DMS 273 (cell line): ENCODE results near the gene OSBPL8.
"Not testable (repeated sequence)": the region's sequence is repeated elsewhere in the genome, so short reads cannot be mapped to it uniquely, and the experiment has no call there.

Experiments used
- DNase-seq: peaks from one replicate; lab custom pipeline; 2025; ENCODE audit not compliant: unreplicated experiment; lab: John Stamatoyannopoulos, UW

OSBPL8 gene

DNA sequence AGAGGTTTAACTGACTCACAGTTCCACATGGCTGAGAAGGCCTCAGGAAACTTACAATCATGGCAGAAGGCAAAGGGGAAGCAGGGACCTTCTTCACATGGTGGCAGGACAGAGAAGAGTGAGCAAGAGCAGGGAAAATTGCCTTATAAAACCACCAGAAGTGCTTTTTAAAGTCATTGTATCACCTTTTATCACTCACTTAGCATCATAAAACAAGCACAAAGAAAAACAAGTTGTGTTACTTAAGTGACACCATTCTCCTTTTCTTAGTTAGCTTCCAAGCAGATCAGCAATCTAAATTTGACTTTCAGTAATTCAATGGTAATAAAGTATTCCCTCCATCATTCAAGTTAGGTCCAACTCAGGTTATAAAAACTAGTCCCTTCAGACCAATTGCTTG is 28.5 kb downstream of the OSBPL8 start:
- no peak for DNase-seq

DNA sequence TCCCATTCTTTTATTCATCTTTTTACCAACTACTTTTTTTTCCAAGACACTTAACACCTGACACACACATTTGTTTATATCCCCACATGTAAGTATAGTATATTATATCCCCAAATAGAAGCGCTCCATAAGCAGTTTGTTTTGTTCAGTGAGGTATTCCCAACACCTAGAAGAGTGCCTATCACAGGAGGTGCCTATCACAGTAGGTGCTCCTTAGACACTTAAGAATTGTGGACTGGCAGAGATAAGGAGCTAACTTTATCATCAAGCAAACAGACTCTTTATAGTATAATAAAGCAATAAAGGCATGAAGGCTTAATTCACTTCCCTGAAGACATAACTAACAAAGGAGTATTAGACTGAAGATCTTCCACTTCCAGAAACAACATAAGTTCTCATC is 29.1 kb downstream of the OSBPL8 start:
- DNase-seq, result no peak

DNA sequence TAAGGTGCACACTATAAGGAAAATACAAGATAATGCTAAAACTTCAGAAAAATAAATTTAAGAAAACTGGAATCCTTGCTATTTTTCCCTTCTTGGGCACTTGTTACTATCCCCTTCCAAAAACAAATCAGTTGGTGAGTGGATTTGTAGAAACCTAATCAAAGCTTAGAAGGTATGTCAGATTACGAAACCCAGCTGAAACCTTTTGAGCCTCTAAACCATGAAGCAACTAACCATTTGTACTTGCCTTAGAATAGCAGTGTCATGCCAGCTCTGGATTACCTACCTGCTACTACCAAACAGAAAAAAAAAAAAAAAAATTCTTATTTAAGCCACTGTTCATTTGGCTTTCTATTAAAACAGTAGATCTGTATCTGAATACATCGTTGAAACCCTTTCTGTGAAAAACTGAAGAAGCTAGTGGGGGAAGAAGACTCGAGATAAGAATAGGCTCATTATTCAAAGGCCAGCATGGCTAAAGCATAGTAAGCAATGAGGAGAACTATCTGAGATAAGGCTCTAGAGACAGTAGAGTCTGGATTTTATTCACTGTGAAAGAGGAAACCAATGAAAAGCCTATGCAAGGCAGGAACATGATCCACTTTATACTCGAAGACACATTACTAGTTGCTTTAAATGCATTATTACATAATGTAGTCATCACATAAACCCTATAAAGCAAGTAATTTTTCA is 30.2 kb downstream of the OSBPL8 start:
- DNase-seq, result no peak

DNA sequence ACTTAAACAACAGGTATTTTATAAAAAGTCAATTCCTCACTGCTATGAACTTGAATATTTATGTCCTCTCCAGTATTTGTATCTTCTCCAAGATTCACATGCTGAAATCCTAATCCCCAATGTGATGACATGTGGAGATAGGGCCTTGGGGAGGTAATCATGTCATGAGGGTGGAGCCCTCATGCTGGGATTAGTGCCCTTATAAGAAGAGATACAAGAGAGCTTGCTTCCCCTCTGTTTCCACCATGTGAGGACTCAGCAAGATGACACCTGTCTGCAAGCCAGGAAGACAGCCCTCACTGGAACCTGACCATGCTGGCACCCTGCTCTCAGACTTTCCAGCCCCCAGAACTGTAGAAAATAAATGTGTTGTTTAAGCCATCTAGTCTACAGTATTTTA is 36.2 kb downstream of the OSBPL8 start:
- DNase-seq, result no peak

GRCh38 chr12:76520348-76520747 is 39.2 kb downstream of the OSBPL8 start:
- no peak for DNase-seq

GRCh38 chr12:76519538-76519937 is 40.0 kb downstream of the OSBPL8 start:
- no peak for DNase-seq

DNA sequence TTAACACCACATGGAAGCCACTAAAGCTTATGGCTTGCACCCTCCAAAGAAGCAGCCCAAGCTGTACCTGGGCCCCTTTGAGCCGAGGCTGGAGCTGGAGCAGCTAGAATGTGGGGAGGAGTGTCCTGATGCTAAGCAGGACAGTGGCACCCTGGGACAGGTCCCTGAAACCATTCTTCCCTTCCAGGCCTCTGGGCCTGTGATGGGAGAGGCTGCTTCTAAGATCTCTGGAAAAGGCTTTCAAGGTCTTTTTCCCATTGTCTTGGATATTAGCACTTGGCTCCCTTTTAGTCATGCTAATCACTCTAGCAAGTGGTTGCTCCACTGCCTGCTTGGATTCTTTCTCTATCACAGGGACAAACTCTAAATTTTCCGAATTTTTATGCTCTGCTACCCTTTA is 40.9 kb downstream of the OSBPL8 start:
- no peak for DNase-seq

DNA sequence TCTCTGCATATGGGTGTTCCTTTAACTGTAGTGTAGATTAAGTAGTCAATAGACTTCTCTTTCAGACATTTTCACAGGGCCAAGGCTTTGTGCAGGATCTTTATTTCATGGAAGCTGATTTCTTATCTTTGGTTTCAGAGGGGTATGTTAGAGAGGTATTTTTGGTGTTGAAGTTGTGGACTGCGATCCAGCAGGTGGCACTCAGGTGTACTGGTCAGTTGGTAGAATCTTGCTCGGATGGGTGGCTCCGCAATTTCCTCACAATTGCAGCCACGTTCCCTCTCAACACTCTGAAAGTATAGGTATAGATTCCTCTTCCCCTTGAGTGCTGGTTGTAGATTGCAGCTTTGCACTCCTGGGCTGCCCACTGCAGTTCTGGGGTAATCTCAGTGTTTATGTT is 44.3 kb downstream of the OSBPL8 start:
- DNase-seq, result no peak

DNA sequence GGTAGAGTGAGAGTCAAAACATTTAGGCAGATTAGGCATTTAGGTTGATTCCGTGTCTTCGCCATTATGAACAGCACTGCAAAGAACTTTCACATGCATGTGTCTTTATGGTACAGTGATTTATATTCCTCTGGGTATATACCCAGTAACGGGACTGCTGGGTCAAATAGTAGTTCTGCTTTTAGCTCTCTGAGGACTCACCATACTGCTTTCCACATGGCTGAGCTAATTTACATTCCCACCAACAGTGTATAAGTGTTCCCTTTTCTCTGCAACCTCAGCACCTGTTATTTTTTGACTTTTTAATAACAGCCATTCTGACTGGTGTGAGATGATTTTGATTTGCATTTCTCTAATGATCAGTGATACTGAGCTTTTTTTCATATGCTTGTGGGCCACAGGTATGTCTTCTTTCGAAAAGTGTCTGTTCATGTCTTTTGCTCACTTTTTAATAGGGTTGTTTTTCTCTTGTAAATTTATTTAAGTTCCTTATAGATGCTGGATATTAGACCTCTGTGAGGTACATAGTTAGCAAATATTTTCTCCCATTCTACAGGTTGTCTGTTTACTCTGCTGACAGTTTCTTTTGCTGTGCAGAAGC is 48.4 kb downstream of the OSBPL8 start:
- DNase-seq, result not testable (repeated sequence)

GRCh38 chr12:76508128-76508980 is 51.2 kb downstream of the OSBPL8 start:
- DNase-seq, result no peak

DNA sequence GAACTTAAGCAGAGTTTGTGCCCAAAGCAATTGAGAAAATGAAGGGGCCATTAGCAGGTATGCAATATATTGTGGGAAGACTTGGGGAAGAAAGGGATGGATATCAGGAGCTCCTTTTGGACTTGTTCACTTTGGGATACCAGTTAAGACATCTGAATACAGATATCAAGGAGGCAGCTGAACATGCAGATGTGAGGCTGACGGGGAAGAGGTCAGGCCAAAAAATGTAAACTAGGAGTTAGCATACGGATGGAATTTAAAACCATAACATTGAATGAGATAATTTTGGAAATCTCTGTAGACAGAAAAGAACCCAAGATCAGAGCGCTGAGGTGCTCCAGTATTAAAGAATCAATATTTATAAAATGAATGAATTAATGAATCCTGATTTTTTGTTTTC is 53.4 kb downstream of the OSBPL8 start:
- no peak for DNase-seq

DNA sequence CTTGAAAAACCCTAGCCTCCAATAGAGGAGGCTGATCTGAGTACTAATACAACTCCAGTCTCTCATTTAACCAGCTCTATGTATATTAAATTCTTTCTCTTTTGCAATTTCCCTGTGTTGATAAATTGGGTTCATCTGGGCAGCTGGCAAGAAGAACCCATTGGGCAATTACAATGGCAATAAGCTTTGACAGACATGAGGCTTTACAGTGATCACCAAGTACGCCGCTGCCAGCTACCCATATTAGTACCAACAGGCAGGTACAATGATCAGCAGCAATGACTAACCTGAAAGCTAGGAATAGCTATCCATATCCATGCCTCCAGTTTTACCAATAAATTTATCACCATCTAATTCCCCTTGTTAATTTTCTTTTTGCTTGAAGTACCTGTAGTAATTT is 54.5 kb downstream of the OSBPL8 start:
- no peak for DNase-seq

GRCh38 chr12:76504606-76505005 is 55.0 kb downstream of the OSBPL8 start:
- DNase-seq, result no peak

DNA sequence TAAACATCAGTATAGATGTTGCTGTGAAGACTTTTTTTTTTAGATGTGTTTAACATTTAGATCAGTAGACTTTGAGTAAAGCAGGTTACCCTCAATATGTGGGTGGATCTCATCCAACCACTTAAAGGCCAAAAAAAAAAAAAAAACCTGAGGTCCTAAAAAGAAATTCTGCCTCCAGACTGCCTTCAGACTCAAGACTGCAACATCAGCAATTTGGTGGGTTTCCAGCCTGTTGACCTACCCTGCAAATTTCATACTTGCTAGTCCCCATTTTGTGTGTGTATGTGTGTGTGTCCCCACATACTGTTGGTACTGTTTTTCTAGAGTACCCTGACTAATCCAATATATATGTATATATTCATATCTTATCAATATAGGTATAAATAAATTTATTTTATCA is 55.6 kb downstream of the OSBPL8 start:
- no peak for DNase-seq

- no peak for DNase-seq
These were observed 58.2 kb downstream of the OSBPL8 start for GRCh38 chr12:76501390-76501789.

GRCh38 chr12:76499136-76499535 is 60.4 kb downstream of the OSBPL8 start:
- DNase-seq, result not testable (repeated sequence)

GRCh38 chr12:76495556-76495955 is 64.0 kb downstream of the OSBPL8 start:
- no peak for DNase-seq

- DNase-seq, result no peak
These were observed 68.3 kb downstream of the OSBPL8 start for GRCh38 chr12:76491292-76491691.

GRCh38 chr12:76490763-76491162 is 68.8 kb downstream of the OSBPL8 start:
- DNase-seq, result no peak

- DNase-seq, result no peak
These were observed 69.8 kb downstream of the OSBPL8 start for GRCh38 chr12:76489737-76490136.

DNA sequence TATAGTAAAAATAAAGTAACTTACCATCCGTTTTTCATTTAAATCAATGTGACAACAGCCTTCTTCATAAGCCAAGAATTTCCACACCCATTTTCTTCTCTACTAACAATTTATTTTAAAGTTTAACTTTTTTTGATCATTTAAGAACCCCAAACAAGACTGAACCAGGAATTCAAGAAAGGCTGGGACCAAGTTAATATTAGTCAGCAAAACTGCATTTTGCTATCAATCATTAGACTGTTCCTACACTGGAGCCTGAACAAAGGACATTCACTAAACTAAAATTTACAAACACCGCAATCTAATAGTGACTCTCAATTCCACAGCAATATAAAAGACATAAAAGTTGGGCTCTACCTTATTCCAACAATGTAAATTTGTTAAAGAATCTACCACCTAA is 73.6 kb downstream of the OSBPL8 start:
- DNase-seq, result no peak

DNA sequence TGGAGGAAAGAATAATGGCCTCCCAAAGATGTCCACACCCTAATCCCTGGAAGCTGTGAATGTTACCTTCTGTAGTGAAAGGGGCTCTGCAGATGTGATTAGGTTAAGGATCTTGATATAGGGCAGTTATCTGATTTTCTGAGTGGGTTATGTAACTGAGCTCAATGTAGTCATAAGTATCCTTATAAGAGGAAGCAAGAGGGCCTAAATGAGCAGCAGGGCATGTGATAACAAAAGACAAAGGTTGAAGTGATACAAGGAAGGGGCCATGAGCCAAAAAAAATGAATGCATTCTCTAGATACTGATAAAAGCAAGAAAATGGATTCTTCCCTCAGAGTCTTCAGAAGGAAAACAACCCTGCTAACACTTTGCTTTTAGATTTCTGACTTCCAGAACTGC is 78.8 kb downstream of the OSBPL8 start:
- no peak for DNase-seq
